AML-193 (cell line): Measurements from ENCODE around the gene H2AZ2.
"Not testable (repeated sequence)": the region's sequence is repeated elsewhere in the genome, so short reads cannot be mapped to it uniquely, and the experiment has no call there.

Experiments used
- DNase-seq, 2 experiments: peaks; one replicate each; lab custom pipeline; 2025; lab: John Stamatoyannopoulos, UW

Gene H2AZ2

DNA sequence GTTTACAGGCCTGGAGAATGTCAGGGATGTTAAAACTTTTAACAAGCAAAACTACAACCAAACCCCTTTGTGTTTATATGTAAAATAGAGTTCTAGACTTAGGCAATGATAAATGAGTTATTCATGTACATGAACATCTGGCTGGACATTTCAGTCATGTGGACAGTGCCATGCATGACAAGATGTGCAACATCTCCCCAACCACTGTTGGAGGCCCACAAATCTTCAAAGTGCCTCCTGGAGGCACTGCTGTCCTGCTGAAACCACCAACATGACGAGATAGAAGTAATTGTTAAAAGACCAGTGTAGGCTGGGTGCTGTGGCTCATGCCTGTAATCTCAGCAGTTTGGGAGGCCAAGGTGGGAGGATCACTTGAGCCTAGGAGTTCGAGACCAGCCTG is 33.0 kb downstream of the H2AZ2 start:
- DNase-seq, result no peak

DNA sequence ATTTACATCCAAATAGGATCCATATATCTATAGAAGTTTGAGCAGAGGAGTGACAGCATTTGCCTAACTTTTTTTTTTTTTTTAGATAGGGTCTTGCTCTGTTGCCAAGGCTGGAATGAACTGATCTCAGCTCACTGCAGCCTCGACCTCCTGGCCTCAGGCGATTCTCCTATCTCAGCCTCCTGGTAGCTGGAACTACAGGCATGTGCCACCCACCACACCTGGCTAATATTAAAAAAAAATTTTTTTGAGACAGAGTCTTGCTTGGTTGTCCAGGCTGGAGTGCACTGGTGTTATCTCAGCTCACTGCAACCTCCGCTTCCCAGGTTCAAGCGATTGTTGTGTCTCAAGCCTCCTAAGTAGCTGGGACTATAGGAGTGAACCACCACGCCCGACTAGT is 36.3 kb downstream of the H2AZ2 start:
- DNase-seq, result no peak

DNA sequence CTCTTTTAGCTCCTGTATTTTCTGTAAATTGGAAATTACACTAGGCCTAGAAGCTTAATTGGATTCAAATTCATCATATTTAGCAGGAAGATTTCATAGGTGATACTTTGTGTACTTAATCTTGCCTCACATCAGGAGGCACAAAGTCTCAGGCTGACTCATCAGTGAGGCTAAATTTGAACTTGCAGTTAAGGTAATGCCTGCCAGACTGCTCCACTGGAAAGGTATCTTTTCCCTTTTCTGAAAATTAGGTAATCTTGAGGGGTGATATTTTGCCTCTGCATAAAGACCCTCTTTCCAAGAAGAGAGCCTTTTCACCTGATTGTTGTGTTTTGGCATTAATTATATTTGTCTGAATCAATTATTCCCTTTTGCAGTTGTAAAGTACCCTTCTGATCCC is 36.8 kb downstream of the H2AZ2 start:
- DNase-seq, result no peak

- no peak for DNase-seq
Observed at GRCh38 chr7:44808914-44809393, 38.9 kb downstream of the H2AZ2 start.

DNA sequence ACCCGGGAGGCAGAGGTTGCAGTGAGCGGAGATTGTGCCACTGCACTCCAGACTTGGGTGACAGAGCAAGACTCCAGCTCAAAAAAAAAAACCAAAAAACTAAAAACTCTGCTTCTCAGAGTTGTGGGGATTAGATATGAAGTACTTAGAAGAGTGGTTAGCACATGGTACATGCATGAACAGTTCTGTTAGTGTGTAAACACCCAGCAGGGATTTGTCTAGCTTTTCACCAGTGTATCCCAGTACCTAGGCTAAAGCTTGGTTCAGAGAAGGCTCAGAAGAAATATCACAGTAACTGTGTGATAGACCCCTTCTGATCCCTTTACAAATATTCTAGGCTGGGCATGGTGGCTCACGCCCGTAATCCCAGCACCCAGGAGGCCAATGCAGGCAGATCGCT is 41.9 kb downstream of the H2AZ2 start:
- no peak for DNase-seq

GRCh38 chr7:44803828-44804519 is 43.9 kb downstream of the H2AZ2 start:
- not testable (repeated sequence) for DNase-seq

DNA sequence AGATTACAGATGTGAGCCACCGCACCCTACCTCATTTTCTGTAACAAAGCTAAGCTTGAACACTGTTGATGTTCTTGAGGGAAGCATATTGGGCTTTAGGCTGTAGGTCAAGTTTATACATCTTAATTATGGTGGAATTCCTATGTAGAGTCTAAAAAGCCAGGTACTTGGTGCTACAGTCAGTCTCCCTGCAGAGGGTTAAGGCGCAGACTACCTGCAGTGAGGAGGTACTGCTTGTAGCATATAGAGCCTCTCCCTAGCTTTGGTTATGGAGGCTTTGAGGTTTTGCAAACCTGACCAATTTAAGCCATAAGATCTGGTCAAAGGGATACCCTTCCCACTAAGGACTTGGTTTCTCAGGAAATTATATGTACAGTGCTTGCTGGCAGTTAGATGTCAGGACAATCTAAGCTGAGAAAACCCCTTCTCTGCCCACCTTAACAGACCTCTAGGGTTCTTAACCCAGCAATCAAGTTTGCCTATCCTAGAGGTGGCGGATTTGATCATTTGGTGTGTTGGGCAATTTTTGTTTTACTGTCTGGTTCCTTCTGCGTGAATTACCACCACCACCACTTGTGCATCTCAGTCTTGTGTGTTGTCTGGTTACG is 45.4 kb downstream of the H2AZ2 start:
- DNase-seq, result no peak

- DNase-seq, result no peak
Observed at GRCh38 chr7:44801890-44802289, 46.0 kb downstream of the H2AZ2 start.

DNA sequence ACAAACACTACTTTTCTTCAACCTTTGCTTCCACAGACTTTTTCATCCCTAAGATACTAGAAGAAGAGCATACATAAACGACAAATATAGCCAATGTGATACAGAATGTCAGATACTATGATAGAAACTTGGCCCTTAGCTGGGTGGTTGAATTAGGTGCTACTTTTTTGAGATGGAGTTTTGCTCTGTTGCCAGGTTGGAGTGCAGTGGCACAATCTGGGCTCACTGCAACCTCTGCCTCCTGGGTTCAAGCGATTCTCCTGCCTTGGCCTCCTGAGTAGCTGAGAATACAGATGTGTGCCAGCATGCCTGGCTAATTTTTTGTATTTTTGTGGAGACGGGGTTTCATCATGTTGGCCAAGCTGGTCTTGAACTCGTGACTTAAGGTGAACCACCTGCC is 47.9 kb downstream of the H2AZ2 start:
- DNase-seq, result no peak

- no peak for DNase-seq
Observed at GRCh38 chr7:44798649-44799305, 49.1 kb downstream of the H2AZ2 start.

DNA sequence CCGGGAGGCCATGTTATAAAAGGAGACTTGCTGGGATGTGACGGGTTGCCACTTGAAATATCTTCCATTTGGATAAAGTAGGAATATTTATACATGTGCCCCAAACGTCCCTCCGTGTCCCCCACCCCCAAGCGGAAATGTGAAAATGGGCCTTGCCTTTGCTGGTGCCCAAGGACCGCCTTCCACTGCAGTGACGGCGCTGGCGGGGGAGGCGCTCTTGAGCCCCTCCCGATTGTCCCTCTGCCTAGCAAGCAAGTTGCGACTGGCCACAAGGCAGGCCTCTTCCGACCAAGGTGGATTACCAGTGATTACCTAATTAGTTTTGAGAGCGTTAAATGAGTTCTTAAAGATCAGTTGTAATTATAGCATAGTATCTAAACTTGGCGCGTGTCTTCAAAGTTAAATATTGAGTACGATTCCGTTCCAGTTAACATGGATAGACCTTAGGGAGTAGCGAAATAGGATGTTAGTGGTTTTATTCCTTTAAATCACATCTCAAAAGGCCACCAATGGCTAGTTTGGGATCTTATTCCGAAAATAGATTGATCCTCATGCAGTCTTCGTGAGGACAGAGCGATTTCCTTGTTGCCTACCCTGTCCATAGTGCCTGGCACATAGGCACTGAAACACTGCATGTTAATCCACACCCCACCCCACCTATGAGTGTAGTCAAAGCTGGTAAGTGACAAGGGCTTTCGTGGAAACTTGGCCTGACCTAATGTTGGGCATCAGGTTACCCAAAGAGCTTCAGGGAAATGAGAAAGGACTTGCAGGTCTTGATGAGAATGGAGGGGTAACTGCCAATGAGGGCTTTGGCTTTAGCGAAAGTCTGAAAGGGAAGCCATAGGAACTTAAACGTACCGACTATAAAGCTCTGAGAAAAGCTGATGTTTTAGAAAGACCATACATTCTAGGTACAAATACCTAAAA is 50.3 kb downstream of the H2AZ2 start:
- peak; percentile 70 to 80 for DNase-seq

DNA sequence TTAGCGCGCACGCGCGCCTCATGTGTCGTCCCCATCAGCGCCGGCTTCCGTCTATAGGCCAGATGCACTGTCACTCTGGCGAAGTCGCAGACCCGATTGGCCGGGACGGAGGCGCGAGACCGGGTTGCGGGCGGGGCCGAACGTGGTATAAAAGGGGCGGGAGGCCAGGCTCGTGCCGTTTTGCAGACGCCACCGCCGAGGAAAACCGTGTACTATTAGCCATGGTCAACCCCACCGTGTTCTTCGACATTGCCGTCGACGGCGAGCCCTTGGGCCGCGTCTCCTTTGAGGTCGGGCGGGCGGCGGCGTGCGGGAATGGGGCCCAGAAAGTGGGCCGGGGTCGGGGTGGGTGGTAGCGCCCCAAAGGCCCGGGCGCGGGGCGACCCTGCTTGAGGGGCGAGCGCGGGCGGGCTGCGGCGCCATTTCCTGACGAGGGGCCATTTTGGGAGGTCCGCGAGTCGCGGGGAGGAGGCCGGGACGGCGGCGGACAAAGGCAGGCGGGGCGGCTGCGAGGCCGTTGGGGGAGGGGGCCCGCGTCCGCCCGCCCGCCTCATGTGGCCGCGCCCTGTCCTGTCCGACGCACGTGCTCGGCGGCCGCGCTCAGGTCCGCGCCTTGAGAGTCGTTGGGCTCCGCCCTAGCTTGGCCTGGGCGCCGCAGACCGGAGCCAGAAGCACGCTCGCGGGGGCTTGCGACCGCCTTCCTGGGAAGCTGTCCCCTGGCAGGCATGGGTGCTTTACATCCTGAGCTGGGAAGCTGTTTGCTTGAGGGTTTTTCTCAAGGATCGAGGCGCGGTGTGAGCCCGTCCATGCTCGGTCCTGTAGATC is 51.2 kb downstream of the H2AZ2 start, which contains the start of gene PPIA:
Gene PPIA (plus strand): TSS at position 178 of the 825 bp plus-strand sequence. CDS start 44 bp downstream, at position 222.
- DNase-seq, result peak; percentile 88 to 91

DNA sequence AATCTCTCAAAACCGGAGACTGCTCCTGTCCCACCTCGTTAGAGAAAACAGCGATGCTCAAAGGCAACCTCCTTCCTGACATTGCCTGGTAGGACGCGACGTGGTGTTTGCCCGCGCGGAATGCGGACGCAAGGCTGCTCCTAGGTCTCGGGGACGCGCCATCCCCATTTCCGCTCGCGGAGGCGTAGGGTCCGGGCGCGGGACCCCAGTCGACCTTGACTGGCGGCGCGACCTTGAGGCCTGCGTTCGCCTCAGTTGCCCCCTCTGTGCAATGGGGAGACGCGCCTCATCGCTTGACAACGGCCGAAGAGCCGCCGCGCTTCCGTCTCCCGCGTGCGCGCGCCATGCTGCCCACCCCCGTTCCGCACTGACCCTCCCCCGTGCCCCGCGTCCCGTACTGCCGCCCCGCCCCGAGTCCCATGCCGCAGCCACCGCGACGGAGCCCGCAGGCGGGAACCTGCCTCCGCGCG is 51.8 kb downstream of the H2AZ2 start:
- DNase-seq, result peak; percentile 39 to 45

DNA sequence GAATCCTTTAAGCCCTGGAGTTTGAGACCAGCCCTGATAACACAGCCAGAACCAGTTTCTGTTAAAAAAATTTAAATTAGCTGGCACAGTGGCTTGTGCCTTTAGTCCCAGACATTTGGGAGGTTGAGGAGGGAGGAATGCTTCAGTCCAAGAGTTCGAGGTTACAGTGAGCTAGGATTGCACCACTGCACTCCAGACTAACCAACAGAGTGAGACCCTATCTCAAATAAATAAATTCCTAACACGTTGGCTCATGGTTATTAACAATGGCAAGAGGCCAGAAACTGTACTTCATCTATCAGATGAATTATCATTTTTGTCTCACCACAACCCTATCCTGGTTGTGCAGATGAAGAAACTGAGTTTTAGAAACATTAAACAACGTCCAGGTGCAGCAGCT is 53.6 kb downstream of the H2AZ2 start:
- no peak for DNase-seq

DNA sequence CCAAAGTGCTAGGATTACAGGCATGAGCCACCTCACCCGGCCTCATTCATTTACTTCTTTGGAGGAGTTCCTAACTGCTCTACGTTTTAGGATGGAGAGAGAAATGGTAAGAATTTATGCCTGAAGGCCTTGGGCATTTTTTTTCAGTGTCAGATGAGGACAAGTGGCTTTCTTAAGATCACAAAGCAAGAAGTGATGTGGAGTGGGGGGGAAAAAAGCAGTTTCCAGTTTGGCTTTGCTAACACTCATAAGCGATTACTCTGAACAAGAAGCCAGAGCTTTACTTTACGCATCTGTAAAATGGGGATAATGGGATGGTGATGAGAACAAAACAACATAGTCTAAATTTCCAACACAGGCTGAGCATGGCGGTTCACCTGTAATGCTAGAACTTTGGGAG is 54.0 kb downstream of the H2AZ2 start:
- DNase-seq, result no peak

DNA sequence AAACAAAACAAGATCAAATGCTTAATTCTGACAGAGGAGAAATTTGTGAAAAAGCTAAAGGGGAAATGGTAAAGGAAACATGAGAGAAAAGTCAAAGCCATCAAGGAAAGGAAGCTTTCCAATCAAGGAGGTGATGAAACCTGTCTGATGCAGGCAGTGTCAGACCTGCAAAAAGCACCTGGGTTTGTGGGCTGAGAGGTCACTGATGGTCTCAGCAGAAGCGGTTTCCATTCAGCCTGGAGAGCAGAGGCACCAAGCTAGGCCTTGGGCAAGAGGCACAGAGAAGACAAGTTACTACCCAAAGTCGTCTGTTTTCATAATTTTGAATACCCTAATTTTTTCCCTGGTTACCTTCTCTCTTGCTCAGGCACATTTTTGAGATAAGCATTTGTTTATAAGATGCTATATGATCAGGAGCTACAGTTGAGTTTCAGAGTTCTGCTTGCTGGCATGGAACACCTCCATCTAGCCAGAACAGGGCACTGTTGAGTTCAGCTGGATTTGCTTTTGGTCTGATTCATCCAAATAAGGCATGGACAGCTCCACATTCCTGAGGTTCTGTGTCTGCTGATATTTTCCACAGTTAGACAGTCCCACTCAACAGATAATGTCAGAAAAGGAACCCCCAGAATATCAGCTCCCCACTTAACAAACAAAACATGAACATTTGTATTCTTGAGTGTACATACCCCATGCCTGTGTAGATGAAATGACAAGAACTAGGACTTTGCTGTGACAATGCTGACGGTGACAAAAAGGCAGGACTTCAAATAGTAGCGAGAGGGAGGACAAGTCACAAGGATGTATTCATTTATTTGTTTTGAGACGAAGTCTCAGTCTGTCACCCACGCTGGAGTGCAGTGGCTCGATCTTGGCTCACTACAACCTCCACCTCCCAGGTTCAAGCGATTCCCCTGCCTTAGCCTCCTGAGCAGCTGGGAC is 56.3 kb downstream of the H2AZ2 start:
- DNase-seq, result no peak

GRCh38 chr7:44789990-44790389 is 57.9 kb downstream of the H2AZ2 start:
- no peak for DNase-seq

DNA sequence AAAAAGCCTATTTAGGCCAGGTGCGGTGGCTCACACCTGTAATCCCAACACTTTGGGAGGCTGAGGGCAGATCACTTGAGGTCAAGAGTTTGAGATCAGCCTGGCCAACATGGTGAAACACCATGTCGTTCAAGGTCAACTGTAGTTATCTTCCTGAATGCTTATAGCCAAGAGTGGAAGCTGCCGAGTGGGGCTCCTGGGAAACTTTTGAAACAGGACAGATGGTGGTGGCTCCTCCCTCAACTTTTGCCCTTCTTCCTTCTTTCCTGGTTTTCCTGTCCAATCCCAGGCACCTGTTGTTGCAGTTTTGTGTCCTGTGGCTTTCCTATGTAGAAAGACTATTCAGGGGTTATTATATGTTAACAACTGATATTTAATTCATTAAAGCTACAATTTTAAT is 60.1 kb downstream of the H2AZ2 start:
- DNase-seq, result no peak

- DNase-seq, result no peak
Observed at GRCh38 chr7:44787041-44787440, 60.8 kb downstream of the H2AZ2 start.

- not testable (repeated sequence) for DNase-seq
Observed at GRCh38 chr7:44785218-44785617, 62.7 kb downstream of the H2AZ2 start.
